B cell (primary cell): ENCODE data around the gene CATSPERE. TPM values are rescaled to one million over a fixed set of nuclear protein-coding genes. Genes with fewer than 3 reads are reported as not detected.

Experiments
- ATAC-seq: fragments of 200-7000 bp; cut with Tn5 transposase; one replicate; pipeline ENCODE4 v1.10.0; 2021; ENCODE audit warnings: low read depth, mild to moderate bottlenecking, moderate number of reproducible peaks, moderate library complexity
- CTCF ChIA-PET: fragments of 350-600 bp; sonication (Branson Sonifier 250); formaldehyde crosslinking; loops from one replicate; lab custom pipeline; 2021; ENCODE audit warnings: antibody characterized with exemption, inconsistent platforms; lab: Charles Lee
- POLR2A ChIA-PET: fragments of 350-600 bp; sonication (Branson Sonifier 250); formaldehyde crosslinking; loops from one replicate; lab custom pipeline; 2021; ENCODE audit warnings: antibody characterized with exemption; lab: Charles Lee
- DNase-seq: peaks from one replicate; pipeline ENCODE4 v3.0.0; 2013
- H2AFZ ChIP-seq: 2 replicates; pipeline ENCODE4 v1.6.1; 2012; ENCODE audit warnings: mild to moderate bottlenecking, low read depth, low read length; ENCODE audit not compliant: insufficient read depth, poor library complexity, severe bottlenecking
- H3K27ac ChIP-seq, 2 donors: 1 replicate in 1 of 2; 2 replicates in 1 of 2; pipeline ENCODE4 v1.5.1; 2012 to 2013; ENCODE audit warnings: low read length in 2 of 2, mild to moderate bottlenecking in 2 of 2, moderate library complexity in 1 of 2
- H3K27me3 ChIP-seq, 4 experiments: fragments of 200-600 bp in 1 of 4; sonication (generic) in 1 of 4; replicated peaks in 1 of 4; 1 replicate in 2 of 4; 2 replicates in 2 of 4; pipeline versions ENCODE4 v1.6.1 to v1.7.0; 2013 to 2016; ENCODE audit warnings: low read length in 3 of 4, mild to moderate bottlenecking in 2 of 4, mixed read lengths in 1 of 4, moderate library complexity in 1 of 4; ENCODE audit not compliant: insufficient read depth in 4 of 4, control insufficient read depth in 3 of 4; ENCODE audit errors: control extremely low read depth in 1 of 4
- H3K36me3 ChIP-seq, 2 experiments: replicated peaks in 1 of 2; 1 replicate in 1 of 2; 2 replicates in 1 of 2; pipeline versions ENCODE4 v1.6.1 to v1.7.1; 2013; ENCODE audit warnings: low read length in 1 of 2; ENCODE audit not compliant: insufficient read depth in 2 of 2, control insufficient read depth in 1 of 2; ENCODE audit errors: control extremely low read depth in 1 of 2, extremely low read depth in 1 of 2
- H3K4me1 ChIP-seq, 2 donors: fragments of 200-600 bp in 1 of 2; sonication (generic) in 1 of 2; 1 replicate in 1 of 2; 2 replicates in 1 of 2; pipeline versions ENCODE4 v1.5.1 to v1.6.1; 2013 to 2017; ENCODE audit warnings: low read length in 2 of 2; ENCODE audit not compliant: control insufficient read depth in 2 of 2, insufficient read depth in 2 of 2
- H3K4me2 ChIP-seq: replicated peaks from 2 replicates; pipeline ENCODE3; 2012; ENCODE audit warnings: mild to moderate bottlenecking, low read depth, low read length; ENCODE audit not compliant: poor library complexity, severe bottlenecking
- H3K4me3 ChIP-seq, 5 experiments: fragments of 200-600 bp in 1 of 5; sonication (generic) in 1 of 5; 1 replicate in 3 of 5; 2 replicates in 2 of 5; pipeline versions ENCODE4 v1.5.1 to v1.7.0; 2011 to 2016; ENCODE audit warnings: low read length in 4 of 5, mild to moderate bottlenecking in 4 of 5, low read depth in 2 of 5, control low read depth in 1 of 5, moderate library complexity in 1 of 5; ENCODE audit not compliant: insufficient read depth in 1 of 5; ENCODE audit errors: control extremely low read depth in 1 of 5, extremely low read depth in 1 of 5
- H3K79me2 ChIP-seq: fragments of 200-600 bp; sonication (generic); one replicate; pipeline ENCODE4 v1.6.0; 2016; ENCODE audit warnings: low read length; ENCODE audit not compliant: control insufficient read depth, insufficient read depth
- H3K9ac ChIP-seq: fragments of 200-600 bp; sonication (generic); 2 replicates; pipeline ENCODE4 v1.6.1; 2017; ENCODE audit warnings: mild to moderate bottlenecking, low read length, moderate library complexity
- H3K9me3 ChIP-seq, 3 donors: one replicate each; pipeline versions ENCODE4 v1.6.1 to v1.7.1; 2013; ENCODE audit warnings: low read length in 2 of 3; ENCODE audit not compliant: control insufficient read depth in 2 of 3, insufficient read depth in 1 of 3; ENCODE audit errors: control extremely low read depth in 1 of 3
- H4K20me1 ChIP-seq: 2 replicates; pipeline ENCODE4 v1.6.0; 2012; ENCODE audit warnings: mild to moderate bottlenecking, low read length; ENCODE audit not compliant: insufficient read depth, control insufficient read depth, poor library complexity, severe bottlenecking
- H3K27ac Mint-ChIP-seq: one replicate; pipeline ENCODE4 v1.8.0; 2021; ENCODE audit warnings: mixed read lengths
- H3K27me3 Mint-ChIP-seq: one replicate; pipeline ENCODE4 v1.8.0; 2021; ENCODE audit warnings: mixed read lengths
- H3K4me1 Mint-ChIP-seq: one replicate; pipeline ENCODE4 v1.8.0; 2021; ENCODE audit warnings: mixed read lengths
- H3K4me3 Mint-ChIP-seq: one replicate; pipeline ENCODE4 v1.8.0; 2021; ENCODE audit warnings: mixed read lengths
- H3K9me3 Mint-ChIP-seq: one replicate; pipeline ENCODE4 v1.8.0; 2022; ENCODE audit warnings: mixed read lengths; ENCODE audit not compliant: insufficient read depth
- CTCF ChIP-seq: fragments of 200-600 bp; IDR thresholded peaks from one replicate; pipeline ENCODE4 v1.8.0; 2022; ENCODE audit warnings: antibody characterized with exemption, mild to moderate bottlenecking
- EZH2 ChIP-seq: IDR thresholded peaks from 2 replicates; pipeline ENCODE4 v1.6.1; 2012; ENCODE audit warnings: borderline replicate concordance, low read depth, mild to moderate bottlenecking, moderate library complexity, low read length; ENCODE audit not compliant: insufficient read depth, poor library complexity, severe bottlenecking
- WGBS: methylation state at CpG from one replicate; pipeline ENCODE4 v1.1.5; 2013; ENCODE audit warnings: missing lambda C conversion rate; ENCODE audit not compliant: insufficient coverage; 5-methylcytosine and 5-hydroxymethylcytosine counted together
- intact Hi-C: fragments of 100-400 bp; cut with micrococcal nuclease; formaldehyde crosslinking; loops from one replicate; pipeline ENCODE4 v1.10.0; 2022
- polyA plus RNA-seq: library from polyadenylated mRNA; depleted of rRNA; stranded (reverse); fragments of >200 nt; gene quantifications from 2 replicates; pipeline ENCODE4 v1.2.3, GENCODE V29; 2012
- total RNA-seq, 2 donors: library from RNA; stranded (reverse); fragments of 120-200 nt in 1 of 2; gene quantifications; 1 replicate in 1 of 2; 2 replicates in 1 of 2; pipeline versions ENCODE4 v1.2.3 to v1.2.4, GENCODE V29; 2013 to 2022

Gene CATSPERE
- total and polyA plus RNA-seq, 2 donors (not counting 1 experiment from before 2014, with no cell fraction given), result 0.82 to 3.1 TPM

GRCh38 chr1:244451539-244451950 is 9.5 kb upstream of the CATSPERE start, which contains the start of gene ADSS2:
TSS of gene ADSS2 (minus strand) at chr1:244451909. CDS start at chr1:244451817, 92 bp downstream.
- intact Hi-C loops, result loop anchor here (1.0 to 5.0 kb wide), 3 partner anchors 129 to 599 kb away; partner anchors contain the start of genes AKT3 and HNRNPU
- peak within 1 kb of the TSS; percentile 90 for H2AFZ ChIP-seq
- peak within 1 kb of the TSS; percentile 97 for H3K9ac ChIP-seq
- TF ChIP-seq CTCF (no peak), EZH2 (no peak)
- H3K4me3 ChIP-seq, result peak within 1 kb of the TSS; percentile 66 to 98 (median 89)
- peaks cover 17 to 18% of the 10 kb centered on the region in 2 donors for H3K4me1 ChIP-seq
- WGBS, result under 1% methylated on average over 44 of the region's 45 CpGs
- H3K79me2 ChIP-seq, result peaks cover 45% of the 10 kb centered on the region
- Mint-ChIP-seq H3K27ac (peak within 1 kb of the TSS; percentile 94), H3K9me3 (no peaks in the 10 kb centered on the region), H3K27me3 (no peaks in the 10 kb centered on the region), H3K4me1 (peaks cover 38% of the 10 kb centered on the region), H3K4me3 (peak within 1 kb of the TSS; percentile 95)
- ATAC-seq (no peak), DNase-seq (no peak)
- ChIA-PET POLR2A (interaction anchor here (1.4 to 1.7 kb wide), 2 partner anchors 10 to 520 kb away, joined by 6 to 7 read pairs; partner anchors contain the start of gene CATSPERE), CTCF (no interaction called here)
- H4K20me1 ChIP-seq, result peaks cover 14% of the 10 kb centered on the region
- H3K4me2 ChIP-seq, result peak within 1 kb of the TSS; percentile 98
- H3K27ac ChIP-seq, result peak within 1 kb of the TSS; percentile 92 to 94
- no peaks in the 10 kb centered on the region for H3K9me3 ChIP-seq
- peaks cover 0 to 13% of the 10 kb centered on the region in 2 experiments for H3K36me3 ChIP-seq
- no peaks in the 10 kb centered on the region for H3K27me3 ChIP-seq
